MM.1S (cell line): ENCODE data around the gene FBXW7.

Source experiments
- DNase-seq: peaks from one replicate; pipeline ENCODE4 v3.0.0-alpha.2; 2015
- H2AFZ ChIP-seq: fragments of 300-600 bp; sonication (generic); 2 replicates; pipeline ENCODE4 v1.6.0; 2016; ENCODE audit warnings: antibody characterized with exemption, low read length
- H3F3A ChIP-seq: fragments of 300-600 bp; sonication (generic); 2 replicates; pipeline ENCODE4 v1.6.1; 2016; ENCODE audit warnings: mild to moderate bottlenecking, antibody characterized with exemption, low read length, moderate library complexity, mixed read lengths; ENCODE audit not compliant: insufficient read depth
- H3K27ac ChIP-seq: fragments of 300-600 bp; sonication (generic); 2 replicates; pipeline ENCODE4 v1.5.1; 2016; ENCODE audit warnings: mild to moderate bottlenecking, low read length
- H3K27me3 ChIP-seq: fragments of 300-600 bp; sonication (generic); replicated peaks from 2 replicates; pipeline ENCODE4 v1.6.0; 2016; ENCODE audit warnings: low read length; ENCODE audit not compliant: insufficient read depth
- H3K36me3 ChIP-seq: fragments of 300-600 bp; sonication (generic); replicated peaks from 2 replicates; pipeline ENCODE4 v1.6.1; 2016; ENCODE audit warnings: mild to moderate bottlenecking, low read length, mixed read lengths; ENCODE audit not compliant: insufficient read depth
- H3K4me1 ChIP-seq: fragments of 300-600 bp; sonication (generic); 2 replicates; pipeline ENCODE4 v1.6.1; 2016; ENCODE audit warnings: low read length, mixed read lengths
- H3K4me2 ChIP-seq: fragments of 300-600 bp; sonication (generic); 2 replicates; pipeline ENCODE4 v1.6.0; 2016; ENCODE audit warnings: low read depth, low read length
- H3K4me3 ChIP-seq: fragments of 300-600 bp; sonication (generic); 2 replicates; pipeline ENCODE4 v1.5.1; 2016; ENCODE audit warnings: low read length, mixed read lengths
- H3K79me2 ChIP-seq: fragments of 300-600 bp; sonication (generic); 2 replicates; pipeline ENCODE4 v1.6.1; 2016; ENCODE audit warnings: mixed run types, low read length, mixed read lengths
- H3K9ac ChIP-seq: fragments of 300-600 bp; sonication (generic); 2 replicates; pipeline ENCODE4 v1.6.1; 2016; ENCODE audit warnings: low read length, mixed read lengths
- H3K9me2 ChIP-seq: fragments of 300-600 bp; sonication (generic); replicated peaks from 2 replicates; pipeline ENCODE4 v1.6.1; 2016; ENCODE audit warnings: mild to moderate bottlenecking, low read length, mixed read lengths; ENCODE audit not compliant: insufficient read depth
- H3K9me3 ChIP-seq: fragments of 300-600 bp; sonication (generic); replicated peaks from 2 replicates; pipeline ENCODE4 v1.6.1; 2016; ENCODE audit warnings: mild to moderate bottlenecking, low read length, mixed read lengths; ENCODE audit not compliant: insufficient read depth
- H4K20me1 ChIP-seq: fragments of 300-600 bp; sonication (generic); 2 replicates; pipeline ENCODE4 v1.6.1; 2016; ENCODE audit warnings: mild to moderate bottlenecking, low read length, moderate library complexity, mixed read lengths; ENCODE audit not compliant: insufficient read depth
- EZH2 ChIP-seq: fragments of 300-600 bp; sonication (generic); optimal IDR thresholded peaks from 2 replicates; pipeline ENCODE3; 2017; ENCODE audit warnings: low read depth, mild to moderate bottlenecking, antibody characterized with exemption, low read length, mixed read lengths
- EZH2phosphoT487 ChIP-seq: fragments of 300-600 bp; sonication (generic); IDR thresholded peaks from 2 replicates; pipeline ENCODE4 v1.6.1; 2018; ENCODE audit warnings: antibody characterized with exemption, low read length
- TF ChIP-seq, protein P1 (sequence below): fragments of 300-600 bp; sonication (generic); IDR thresholded peaks from 2 replicates; pipeline ENCODE4 v1.5.1; 2016; ENCODE audit warnings: antibody characterized with exemption, low read length, mixed read lengths

Gene FBXW7

DNA sequence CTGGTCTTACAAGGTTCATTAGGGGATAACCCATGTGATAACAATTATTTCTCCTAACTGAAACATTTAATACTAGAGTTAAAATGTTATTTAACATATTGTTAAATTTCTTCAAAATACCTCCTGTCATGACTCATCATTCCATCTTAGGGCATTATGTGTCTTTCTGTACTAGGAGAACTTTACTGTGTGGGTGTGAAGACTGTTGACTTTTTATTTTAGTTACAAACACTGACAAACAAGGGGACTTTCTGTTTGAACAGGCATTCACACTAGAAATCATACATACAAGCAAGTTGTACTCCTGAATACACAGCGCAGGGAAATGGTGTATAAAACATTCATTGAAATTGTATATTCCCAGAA, 175.9 kb downstream of the FBXW7 start:
- H3K27me3 ChIP-seq, result no peaks in the 10 kb centered on the region
- H3K9ac ChIP-seq, result no peak overlapping the region
- no peak overlapping the region for H3K4me2 ChIP-seq
- H3K27ac ChIP-seq, result no peak overlapping the region
- H2AFZ ChIP-seq, result no peak overlapping the region
- no peaks in the 10 kb centered on the region for H3K9me3 ChIP-seq
- H3K4me3 ChIP-seq, result no peak overlapping the region
- no peaks in the 10 kb centered on the region for H3K36me3 ChIP-seq
- no peaks in the 10 kb centered on the region for H4K20me1 ChIP-seq
- H3K4me1 ChIP-seq, result no peaks in the 10 kb centered on the region
- H3K9me2 ChIP-seq, result no peaks in the 10 kb centered on the region
- no peak for DNase-seq
- TF ChIP-seq EZH2, result no peak
- no peak for TF ChIP-seq EZH2phosphoT487
- TF ChIP-seq, protein P1, sequence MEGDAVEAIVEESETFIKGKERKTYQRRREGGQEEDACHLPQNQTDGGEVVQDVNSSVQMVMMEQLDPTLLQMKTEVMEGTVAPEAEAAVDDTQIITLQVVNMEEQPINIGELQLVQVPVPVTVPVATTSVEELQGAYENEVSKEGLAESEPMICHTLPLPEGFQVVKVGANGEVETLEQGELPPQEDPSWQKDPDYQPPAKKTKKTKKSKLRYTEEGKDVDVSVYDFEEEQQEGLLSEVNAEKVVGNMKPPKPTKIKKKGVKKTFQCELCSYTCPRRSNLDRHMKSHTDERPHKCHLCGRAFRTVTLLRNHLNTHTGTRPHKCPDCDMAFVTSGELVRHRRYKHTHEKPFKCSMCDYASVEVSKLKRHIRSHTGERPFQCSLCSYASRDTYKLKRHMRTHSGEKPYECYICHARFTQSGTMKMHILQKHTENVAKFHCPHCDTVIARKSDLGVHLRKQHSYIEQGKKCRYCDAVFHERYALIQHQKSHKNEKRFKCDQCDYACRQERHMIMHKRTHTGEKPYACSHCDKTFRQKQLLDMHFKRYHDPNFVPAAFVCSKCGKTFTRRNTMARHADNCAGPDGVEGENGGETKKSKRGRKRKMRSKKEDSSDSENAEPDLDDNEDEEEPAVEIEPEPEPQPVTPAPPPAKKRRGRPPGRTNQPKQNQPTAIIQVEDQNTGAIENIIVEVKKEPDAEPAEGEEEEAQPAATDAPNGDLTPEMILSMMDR, result no peak
- 0 out of 2 replicates have a peak, but pooled peaks cover 3% of the 10 kb centered on the region for H3K79me2 ChIP-seq
- H3F3A ChIP-seq, result no peaks in the 10 kb centered on the region

GRCh38 chr4:152359208-152360044, 176.5 kb downstream of the FBXW7 start:
- Histone ChIP-seq H3K4me2 (no peak overlapping the region), H4K20me1 (no peaks in the 10 kb centered on the region)
- no peak for DNase-seq

GRCh38 chr4:152357206-152357605, 178.7 kb downstream of the FBXW7 start:
- Histone ChIP-seq H3K4me1 (no peaks in the 10 kb centered on the region), H3K4me2 (no peak overlapping the region), H3K27me3 (no peaks in the 10 kb centered on the region), H3K9ac (no peak overlapping the region), H3F3A (no peaks in the 10 kb centered on the region), H3K27ac (no peak overlapping the region), H3K9me3 (no peaks in the 10 kb centered on the region), H3K79me2 (0 out of 2 replicates have a peak, but pooled peaks cover 3% of the 10 kb centered on the region), H3K36me3 (no peaks in the 10 kb centered on the region), H3K9me2 (no peaks in the 10 kb centered on the region), H4K20me1 (no peaks in the 10 kb centered on the region), H3K4me3 (no peak overlapping the region), H2AFZ (no peak overlapping the region)
- no peak for DNase-seq
- no peak for TF ChIP-seq EZH2
- TF ChIP-seq, protein P1, result no peak
- TF ChIP-seq EZH2phosphoT487, result no peak

More at GRCh38 chr4:152359208-152360044, 176.5 kb downstream of the FBXW7 start:
- no peak for TF ChIP-seq EZH2
- Histone ChIP-seq H3K4me3 (no peak overlapping the region), H3K9me2 (no peaks in the 10 kb centered on the region), H3K79me2 (0 out of 2 replicates have a peak, but pooled peaks cover 3% of the 10 kb centered on the region), H3F3A (no peaks in the 10 kb centered on the region), H2AFZ (no peak overlapping the region), H3K4me1 (no peaks in the 10 kb centered on the region), H3K27me3 (no peaks in the 10 kb centered on the region), H3K9me3 (no peaks in the 10 kb centered on the region), H3K36me3 (no peaks in the 10 kb centered on the region), H3K27ac (no peak overlapping the region), H3K9ac (no peak overlapping the region)
